Thymus (tissue), 14 donors: ENCODE measurements around the gene ADIPOR2. TPM values are rescaled to one million over a fixed set of nuclear protein-coding genes. Genes with fewer than 3 reads are reported as not detected.
A peak's percentile ranks its signal among the peaks of the same experiment; 100 is the strongest.

Experiments
- DNase-seq, 9 donors: peaks; one replicate each; pipeline ENCODE4 v3.0.0-alpha.2; 2013; ENCODE audit warnings: low spot score in 9 of 9, low read depth in 6 of 9, missing footprints in 1 of 9
- H3K27ac ChIP-seq, 2 donors: one replicate each; pipeline ENCODE4 v1.5.1; 2013; ENCODE audit warnings: control low read depth in 1 of 2, low read depth in 1 of 2, low read length in 1 of 2, mild to moderate bottlenecking in 1 of 2, moderate library complexity in 1 of 2
- H3K27me3 ChIP-seq, 2 donors: one replicate each; pipeline ENCODE4 v1.5.1; 2013; ENCODE audit warnings: low read length in 1 of 2; ENCODE audit not compliant: control insufficient read depth in 2 of 2, insufficient read depth in 1 of 2
- H3K36me3 ChIP-seq, 2 donors: one replicate each; pipeline ENCODE4 v1.5.1; 2013; ENCODE audit warnings: low read length in 1 of 2, mild to moderate bottlenecking in 1 of 2, moderate library complexity in 1 of 2; ENCODE audit not compliant: control insufficient read depth in 2 of 2, insufficient read depth in 2 of 2
- H3K4me1 ChIP-seq, 2 donors: one replicate each; pipeline ENCODE4 v1.5.1; 2013; ENCODE audit warnings: low read length in 2 of 2; ENCODE audit not compliant: control insufficient read depth in 2 of 2, insufficient read depth in 2 of 2
- H3K4me3 ChIP-seq, 2 donors: one replicate each; pipeline ENCODE4 v1.5.1; 2013; ENCODE audit warnings: low read length in 2 of 2, control low read depth in 1 of 2, mild to moderate bottlenecking in 1 of 2
- H3K9me3 ChIP-seq, 2 donors: one replicate each; pipeline ENCODE4 v1.5.1; 2013; ENCODE audit warnings: low read length in 1 of 2, mild to moderate bottlenecking in 1 of 2; ENCODE audit not compliant: control insufficient read depth in 2 of 2, insufficient read depth in 1 of 2
- WGBS: extraction: QIAGEN DNeasy Blood & Tissue Kit; methylation state at CpG from one replicate; pipeline ENCODE4 v1.1.7; 2013; 5-methylcytosine and 5-hydroxymethylcytosine counted together
- long read RNA-seq, 10 donors: transcript quantifications; one replicate each; lab custom pipeline, GENCODE V29; 2026
- polyA plus RNA-seq: library from polyadenylated mRNA; stranded (reverse); fragments of 200-250 nt; gene quantifications from one replicate; pipeline ENCODE4 v1.2.3, GENCODE V29; 2013
- total RNA-seq: library from RNA; stranded (reverse); fragments of 120-200 nt; gene quantifications from one replicate; pipeline ENCODE4 v1.2.4, GENCODE V29; 2013
- donor health status: healthy.

The ADIPOR2 gene
- total RNA-seq (17.6 TPM), polyA plus RNA-seq (25.6 TPM)
- long read RNA-seq, donor 1: 0 reads
- long read RNA-seq, donor 2: 0 reads
- long read RNA-seq, donor 3: 0 reads
- long read RNA-seq, donor 4, full-length matches to known transcripts: 1 of 14 reads
- long read RNA-seq, donor 4, partial matches to known transcripts: 13 of 14 reads
- long read RNA-seq, donor 4, other reads (novel, unspliced or antisense): 0 of 14 reads
- long read RNA-seq, donor 5, full-length matches to known transcripts: 1 of 1 reads
- long read RNA-seq, donor 5, partial matches to known transcripts: 0 of 1 reads
- long read RNA-seq, donor 5, other reads (novel, unspliced or antisense): 0 of 1 reads
- long read RNA-seq, donor 6: 0 reads
- long read RNA-seq, donor 7, full-length matches to known transcripts: 5 of 5 reads
- long read RNA-seq, donor 7, partial matches to known transcripts: 0 of 5 reads
- long read RNA-seq, donor 7, other reads (novel, unspliced or antisense): 0 of 5 reads
- long read RNA-seq, donor 8, full-length matches to known transcripts: 1 of 1 reads
- long read RNA-seq, donor 8, partial matches to known transcripts: 0 of 1 reads
- long read RNA-seq, donor 8, other reads (novel, unspliced or antisense): 0 of 1 reads
- long read RNA-seq, donor 9, full-length matches to known transcripts: 1 of 6 reads
- long read RNA-seq, donor 9, partial matches to known transcripts: 0 of 6 reads
- long read RNA-seq, donor 9, other reads (novel, unspliced or antisense): 5 of 6 reads
- long read RNA-seq, donor 10, full-length matches to known transcripts: 1 of 1 reads
- long read RNA-seq, donor 10, partial matches to known transcripts: 0 of 1 reads
- long read RNA-seq, donor 10, other reads (novel, unspliced or antisense): 0 of 1 reads

DNA sequence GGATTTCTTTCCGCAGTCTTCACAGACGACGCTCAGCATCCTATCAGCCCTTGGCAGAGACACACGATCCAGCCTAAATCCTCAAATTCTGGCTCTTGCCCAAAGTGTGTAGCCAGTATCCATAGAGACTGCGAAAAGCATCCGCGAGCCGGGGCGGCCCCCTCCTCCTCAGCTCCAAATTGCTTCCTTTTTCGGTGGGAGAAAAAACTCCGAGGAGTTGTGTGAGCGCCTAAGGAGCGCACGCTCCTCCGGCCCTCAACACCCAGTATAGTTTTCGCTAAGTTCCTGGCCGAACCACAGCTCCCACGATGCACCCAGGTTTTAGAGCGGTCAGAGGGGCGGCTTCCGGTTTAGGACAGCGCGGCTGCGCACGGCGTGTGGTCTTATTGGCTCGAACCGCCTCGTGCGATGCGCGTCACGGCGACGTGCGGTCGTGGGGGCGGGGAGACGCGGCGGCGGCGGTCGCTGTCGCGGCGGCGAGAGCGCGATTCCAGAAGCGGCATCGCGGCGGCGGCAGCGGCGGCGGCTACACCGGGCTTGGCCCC lies at the start of gene ADIPOR2:
Gene ADIPOR2 (plus strand): TSS at position 493 of the 545 bp plus-strand sequence. CDS start 63,274 bp downstream, outside the sequence.
- H3K4me1 ChIP-seq: peaks cover 2% of the 10 kb centered on the region in 2 donors
- WGBS: under 1% methylated on average over 59 of the region's 59 CpGs

DNA sequence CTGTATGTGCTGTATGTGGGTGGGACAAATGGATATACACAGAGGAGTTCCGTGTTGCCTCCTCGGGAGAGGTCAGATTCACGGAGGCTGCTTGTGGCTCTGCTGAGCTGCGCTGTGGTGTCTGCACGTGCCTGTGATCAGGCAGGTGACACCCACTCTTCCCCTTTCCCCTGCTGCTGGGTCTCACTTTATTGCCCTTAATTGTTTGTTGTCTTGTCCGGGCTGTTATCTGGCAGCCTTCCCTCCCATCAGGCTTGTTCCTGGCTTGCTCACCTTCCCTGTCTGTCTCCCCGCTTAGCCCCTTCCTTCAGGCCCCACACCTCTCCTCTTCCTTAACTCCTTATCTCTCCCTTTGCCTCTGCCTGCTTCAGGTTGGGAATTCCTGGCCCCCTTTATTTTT lies 48.4 kb upstream of the ADIPOR2 start:
- peaks cover 0 to 5% of the 10 kb centered on the region in 2 donors for H3K36me3 ChIP-seq
- no peaks in the 10 kb centered on the region for H3K9me3 ChIP-seq
- WGBS: 95% methylated on average over 7 of the region's 7 CpGs
- no peaks in the 10 kb centered on the region for H3K27me3 ChIP-seq
- no peak for DNase-seq
- peaks cover 2 to 25% of the 10 kb centered on the region in 2 donors for H3K4me1 ChIP-seq
- H3K27ac ChIP-seq: no peak overlapping the region
- no peak overlapping the region for H3K4me3 ChIP-seq

More for the DNA sequence above, at the start of gene ADIPOR2:
- H3K9me3 ChIP-seq: no peaks in the 10 kb centered on the region
- no peaks in the 10 kb centered on the region for H3K27me3 ChIP-seq
- DNase-seq: peak; percentile 87 to 97 (median 90)
- H3K36me3 ChIP-seq: no peaks in the 10 kb centered on the region
- H3K4me3 ChIP-seq: peak within 1 kb of the TSS; percentile 94
- peak within 1 kb of the TSS; percentile 95 to 97 for H3K27ac ChIP-seq

- no peak overlapping the region for H3K27ac ChIP-seq
- DNase-seq: no peak
- no peak overlapping the region for H3K4me3 ChIP-seq
- no peaks in the 10 kb centered on the region for H3K9me3 ChIP-seq
- peaks cover 2 to 25% of the 10 kb centered on the region in 2 donors for H3K4me1 ChIP-seq
- H3K36me3 ChIP-seq: peaks cover 0 to 5% of the 10 kb centered on the region in 2 donors
- whole genome bisulfite sequencing: 99% methylated on average over 9 of the region's 9 CpGs
- H3K27me3 ChIP-seq: no peaks in the 10 kb centered on the region
Observed at GRCh38 chr12:1643043-1643442, 47.8 kb upstream of the ADIPOR2 start.

DNA sequence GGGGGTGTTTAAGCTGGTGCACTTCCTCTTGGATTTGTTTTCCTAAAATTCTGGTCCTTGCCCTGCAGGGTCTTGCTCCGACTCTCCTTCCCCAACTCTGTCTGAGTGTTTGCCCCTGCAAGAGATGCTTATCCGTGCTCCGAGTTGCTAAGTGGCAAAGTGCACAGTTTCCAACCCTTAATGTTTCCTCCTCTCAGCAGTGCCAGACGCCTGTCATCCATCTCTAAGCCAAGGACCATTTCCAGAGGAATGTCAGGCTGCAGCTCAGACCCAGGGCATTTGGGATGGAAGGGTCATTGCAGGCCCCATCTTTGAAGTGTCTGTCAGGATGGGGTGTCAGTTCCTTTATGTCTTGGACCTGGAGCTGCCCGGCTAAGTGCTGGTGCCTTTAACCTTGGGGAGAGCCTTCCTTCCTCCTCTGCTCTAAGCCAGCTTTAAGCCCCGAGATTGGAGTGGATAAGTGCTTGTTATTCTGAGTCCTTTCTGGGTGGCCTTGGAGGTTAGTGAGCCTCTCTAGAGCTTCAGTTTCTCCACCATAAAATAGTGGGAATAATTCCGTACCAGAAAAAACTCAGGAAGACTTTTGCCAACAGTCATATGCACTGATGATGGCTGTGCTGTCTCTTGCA lies 46.9 kb upstream of the ADIPOR2 start:
- Histone ChIP-seq H3K27me3 (peaks cover 0 to under 1% of the 10 kb centered on the region in 2 donors), H3K4me1 (peaks cover 5 to 31% of the 10 kb centered on the region in 2 donors), H3K4me3 (no peak overlapping the region), H3K27ac (no peak overlapping the region), H3K36me3 (peaks cover 0 to 5% of the 10 kb centered on the region in 2 donors), H3K9me3 (no peaks in the 10 kb centered on the region)
- no peak for DNase-seq
- WGBS: 95% methylated on average over 7 of the region's 7 CpGs

DNA sequence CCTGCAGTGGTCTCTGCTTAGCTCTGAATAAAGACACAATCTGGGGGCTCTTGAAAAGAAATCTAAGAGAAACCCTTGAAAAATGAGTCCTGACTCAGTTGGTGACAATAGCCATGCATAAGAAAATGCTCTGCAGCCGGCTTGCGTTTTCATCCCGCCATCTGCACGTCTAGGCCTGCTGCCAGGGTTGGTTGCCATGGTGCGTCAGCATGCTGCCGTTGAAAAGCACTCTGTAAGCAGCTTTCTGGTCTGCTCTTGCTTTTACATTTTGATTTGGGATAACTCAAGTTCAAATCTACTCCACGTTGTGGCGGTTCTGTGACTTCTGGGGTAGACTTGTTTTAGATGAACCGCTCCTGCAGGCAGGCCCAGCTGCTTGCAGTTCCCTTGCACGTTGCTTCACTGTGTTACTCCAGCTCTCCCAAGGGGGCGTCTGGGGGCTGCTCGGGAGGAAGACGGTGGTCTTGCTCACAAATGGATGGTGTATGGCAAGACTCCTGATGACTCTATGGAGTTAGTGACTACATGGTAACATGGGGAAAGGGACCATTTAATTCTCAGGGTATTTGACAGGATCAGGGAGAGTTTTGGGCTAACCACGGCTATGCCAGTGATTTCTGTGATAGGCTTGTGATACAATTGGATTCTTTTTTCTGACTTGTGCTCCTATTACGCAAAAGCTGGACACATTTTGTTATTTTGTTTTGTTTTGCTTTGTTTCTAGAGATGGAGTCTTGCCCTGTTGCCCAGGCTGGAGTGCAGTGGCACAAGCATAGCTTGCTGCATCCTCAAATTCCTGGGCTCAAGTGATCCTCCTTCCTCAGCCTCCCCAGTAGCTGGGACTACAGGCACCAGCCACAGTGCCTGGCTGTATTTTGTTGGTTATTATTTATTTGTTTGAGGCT lies 46.1 kb upstream of the ADIPOR2 start:
- Histone ChIP-seq H3K36me3 (peaks cover 0 to 5% of the 10 kb centered on the region in 2 donors), H3K27me3 (peaks cover 0 to 3% of the 10 kb centered on the region in 2 donors), H3K27ac (no peak overlapping the region), H3K9me3 (no peaks in the 10 kb centered on the region), H3K4me3 (no peak overlapping the region), H3K4me1 (peaks cover 5 to 31% of the 10 kb centered on the region in 2 donors)
- DNase-seq: no peak
- whole genome bisulfite sequencing: 78% methylated on average over 15 of the region's 15 CpGs

DNA sequence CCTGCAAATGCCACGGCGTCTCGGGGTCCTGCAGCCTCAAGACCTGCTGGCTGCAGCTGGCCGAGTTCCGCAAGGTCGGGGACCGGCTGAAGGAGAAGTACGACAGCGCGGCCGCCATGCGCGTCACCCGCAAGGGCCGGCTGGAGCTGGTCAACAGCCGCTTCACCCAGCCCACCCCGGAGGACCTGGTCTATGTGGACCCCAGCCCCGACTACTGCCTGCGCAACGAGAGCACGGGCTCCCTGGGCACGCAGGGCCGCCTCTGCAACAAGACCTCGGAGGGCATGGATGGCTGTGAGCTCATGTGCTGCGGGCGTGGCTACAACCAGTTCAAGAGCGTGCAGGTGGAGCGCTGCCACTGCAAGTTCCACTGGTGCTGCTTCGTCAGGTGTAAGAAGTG lies 45.1 kb upstream of the ADIPOR2 start:
- Histone ChIP-seq H3K27me3 (peaks cover 0 to 3% of the 10 kb centered on the region in 2 donors), H3K4me3 (no peak overlapping the region), H3K9me3 (no peaks in the 10 kb centered on the region), H3K27ac (no peak overlapping the region), H3K36me3 (peaks cover 0 to 5% of the 10 kb centered on the region in 2 donors), H3K4me1 (peaks cover 5 to 31% of the 10 kb centered on the region in 2 donors)
- WGBS: 98% methylated on average over 29 of the region's 29 CpGs
- DNase-seq: no peak

DNA sequence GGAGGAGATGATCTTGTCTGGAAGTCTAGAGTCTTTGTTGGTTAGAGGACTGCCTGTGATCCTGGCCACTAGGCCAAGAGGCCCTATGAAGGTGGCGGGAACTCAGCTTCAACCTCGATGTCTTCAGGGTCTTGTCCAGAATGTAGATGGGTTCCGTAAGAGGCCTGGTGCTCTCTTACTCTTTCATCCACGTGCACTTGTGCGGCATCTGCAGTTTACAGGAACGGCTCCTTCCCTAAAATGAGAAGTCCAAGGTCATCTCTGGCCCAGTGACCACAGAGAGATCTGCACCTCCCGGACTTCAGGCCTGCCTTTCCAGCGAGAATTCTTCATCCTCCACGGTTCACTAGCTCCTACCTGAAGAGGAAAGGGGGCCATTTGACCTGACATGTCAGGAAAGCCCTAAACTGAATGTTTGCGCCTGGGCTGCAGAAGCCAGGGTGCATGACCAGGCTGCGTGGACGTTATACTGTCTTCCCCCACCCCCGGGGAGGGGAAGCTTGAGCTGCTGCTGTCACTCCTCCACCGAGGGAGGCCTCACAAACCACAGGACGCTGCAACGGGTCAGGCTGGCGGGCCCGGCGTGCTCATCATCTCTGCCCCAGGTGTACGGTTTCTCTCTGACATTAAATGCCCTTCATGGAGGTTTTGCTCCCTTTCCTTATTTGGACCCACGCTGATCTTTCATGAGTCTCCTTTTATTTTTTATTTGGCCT lies 44.1 kb upstream of the ADIPOR2 start:
- Histone ChIP-seq H3K9me3 (no peaks in the 10 kb centered on the region), H3K4me1 (peaks cover 5 to 31% of the 10 kb centered on the region in 2 donors), H3K27me3 (peaks cover 0 to 3% of the 10 kb centered on the region in 2 donors), H3K36me3 (peaks cover 0 to 5% of the 10 kb centered on the region in 2 donors), H3K27ac (no peak overlapping the region), H3K4me3 (no peak overlapping the region)
- WGBS: 56% methylated on average over 21 of the region's 21 CpGs
- no peak for DNase-seq
